GM23338 (cell line): ENCODE data around the gene DAAM1. TPM values are rescaled to one million over a fixed set of nuclear protein-coding genes. Genes with fewer than 3 reads are reported as not detected.

Experiments
- ATAC-seq: fragments of 200-7000 bp; cut with Tn5 transposase; 3 replicates; pipeline ENCODE4 v1.9.1; 2020
- DNase-seq: peaks from one replicate; pipeline ENCODE4 v3.0.0-alpha.2; 2015; ENCODE audit warnings: low spot score
- H2AFZ ChIP-seq: fragments of 200-600 bp; sonication (generic); 2 replicates; pipeline ENCODE4 v1.8.0; 2016; ENCODE audit warnings: antibody characterized with exemption, mild to moderate bottlenecking, moderate library complexity
- H3F3A ChIP-seq: fragments of 200-600 bp; sonication (generic); replicated peaks from 2 replicates; pipeline ENCODE4 v1.8.0; 2017; ENCODE audit warnings: antibody characterized with exemption, mixed run types, low read depth
- H3K27ac ChIP-seq: fragments of 200-600 bp; sonication (generic); 2 replicates; pipeline ENCODE4 v1.6.1; 2016; ENCODE audit warnings: low read depth
- H3K27me3 ChIP-seq: fragments of 200-600 bp; sonication (generic); 2 replicates; pipeline ENCODE4 v1.8.0; 2016; ENCODE audit warnings: mild to moderate bottlenecking, mixed run types, moderate library complexity; ENCODE audit not compliant: insufficient read depth
- H3K36me3 ChIP-seq: fragments of 200-600 bp; sonication (generic); 2 replicates; pipeline ENCODE4 v1.8.0; 2016; ENCODE audit warnings: mild to moderate bottlenecking; ENCODE audit not compliant: insufficient read depth
- H3K4me1 ChIP-seq: fragments of 200-600 bp; sonication (generic); 2 replicates; pipeline ENCODE4 v1.8.0; 2016; ENCODE audit warnings: mild to moderate bottlenecking, moderate library complexity; ENCODE audit not compliant: insufficient read depth
- H3K4me2 ChIP-seq: fragments of 200-600 bp; sonication (generic); 2 replicates; pipeline ENCODE4 v1.7.1; 2017; ENCODE audit warnings: mixed run types
- H3K4me3 ChIP-seq: fragments of 200-600 bp; sonication (generic); 2 replicates; pipeline ENCODE4 v1.6.1; 2016; ENCODE audit warnings: mixed run types
- H3K79me2 ChIP-seq: fragments of 200-600 bp; sonication (generic); replicated peaks from 2 replicates; pipeline ENCODE4 v1.8.0; 2017; ENCODE audit warnings: mild to moderate bottlenecking; ENCODE audit not compliant: insufficient read depth
- H3K9me2 ChIP-seq: fragments of 200-600 bp; sonication (generic); 2 replicates; pipeline ENCODE4 v1.8.0; 2017; ENCODE audit not compliant: insufficient read depth
- H4K20me1 ChIP-seq: fragments of 200-600 bp; sonication (generic); replicated peaks from 2 replicates; pipeline ENCODE4 v1.8.0; 2017; ENCODE audit warnings: mild to moderate bottlenecking; ENCODE audit not compliant: insufficient read depth
- H3K27ac Mint-ChIP-seq: 2 replicates; pipeline ENCODE4 v1.8.0; 2020; ENCODE audit warnings: inconsistent platforms, mild to moderate bottlenecking, moderate library complexity, mixed read lengths
- H3K27me3 Mint-ChIP-seq: 3 replicates; pipeline ENCODE4 v1.8.0; 2022; ENCODE audit warnings: low read depth, mild to moderate bottlenecking, moderate library complexity, mixed read lengths, inconsistent platforms; ENCODE audit not compliant: insufficient read depth, poor library complexity
- H3K36me3 Mint-ChIP-seq: 3 replicates; pipeline ENCODE4 v1.8.0; 2021; ENCODE audit warnings: low read depth, mild to moderate bottlenecking, inconsistent platforms, moderate library complexity, mixed read lengths
- H3K4me1 Mint-ChIP-seq: 3 replicates; pipeline ENCODE4 v1.8.0; 2020; ENCODE audit warnings: mild to moderate bottlenecking, inconsistent platforms, mixed read lengths
- H3K4me3 Mint-ChIP-seq: 3 replicates; pipeline ENCODE4 v1.8.0; 2021; ENCODE audit warnings: moderate library complexity, mild to moderate bottlenecking, inconsistent platforms, mixed read lengths
- H3K9me3 Mint-ChIP-seq: 3 replicates; pipeline ENCODE4 v1.8.0; 2020; ENCODE audit warnings: moderate library complexity, mild to moderate bottlenecking, inconsistent platforms, mixed read lengths
- CREB1 ChIP-seq: fragments of 250-450 bp; sonication (Bioruptor Pico); IDR thresholded peaks from 2 replicates; pipeline ENCODE4 v1.5.0; 2020; ENCODE audit warnings: low read depth, mild to moderate bottlenecking, moderate library complexity
- CTCF ChIP-seq, 2 experiments: fragments of 200-600 bp in 1 of 2; sonication (generic) in 1 of 2; conservative IDR thresholded peaks; 2 replicates each; pipeline versions ENCODE4 v1.5.1 to v1.6.1; 2016 to 2017; ENCODE audit warnings: antibody characterized with exemption in 2 of 2, low read depth in 2 of 2, mild to moderate bottlenecking in 2 of 2, moderate library complexity in 1 of 2
- ETS1 ChIP-seq: IDR thresholded peaks from 2 replicates; pipeline ENCODE4 v1.6.1; 2016; ENCODE audit warnings: antibody characterized with exemption
- EZH2 ChIP-seq: fragments of 200-600 bp; sonication (generic); IDR thresholded peaks from one replicate; pipeline ENCODE4 v1.8.0; 2017; ENCODE audit warnings: antibody characterized with exemption, mild to moderate bottlenecking, low read depth; ENCODE audit not compliant: unreplicated experiment
- EZH2phosphoT487 ChIP-seq: fragments of 200-600 bp; sonication (generic); IDR thresholded peaks from one replicate; pipeline ENCODE4 v1.8.1; 2018; ENCODE audit warnings: antibody characterized with exemption; ENCODE audit not compliant: unreplicated experiment
- JUNB ChIP-seq: IDR thresholded peaks from one replicate; pipeline ENCODE4 v1.6.1; 2016; ENCODE audit warnings: antibody characterized with exemption; ENCODE audit not compliant: unreplicated experiment
- NANOG ChIP-seq: IDR thresholded peaks from 2 replicates; pipeline ENCODE4 v1.6.1; 2016; ENCODE audit warnings: antibody characterized with exemption, borderline replicate concordance
- POLR2AphosphoS5 ChIP-seq: IDR thresholded peaks from 2 replicates; pipeline ENCODE4 v1.6.1; 2016; ENCODE audit warnings: antibody characterized with exemption, low read depth
- REST ChIP-seq: IDR thresholded peaks from one replicate; pipeline ENCODE4 v1.6.1; 2018; ENCODE audit warnings: antibody characterized with exemption; ENCODE audit not compliant: unreplicated experiment
- STAT1 ChIP-seq: IDR thresholded peaks from one replicate; pipeline ENCODE4 v1.6.1; 2016; ENCODE audit warnings: antibody characterized with exemption; ENCODE audit not compliant: unreplicated experiment
- ZNF114 ChIP-seq: fragments of 250-450 bp; sonication (Bioruptor Pico); IDR thresholded peaks from 2 replicates; pipeline ENCODE4 v1.5.0; 2020; ENCODE audit warnings: mild to moderate bottlenecking, moderate library complexity
- polyA plus RNA-seq: library from polyadenylated mRNA; unstranded; fragments of >200 nt; fragmentation: Nextera tagmentation; extraction: Ambion mirVana; gene quantifications from 2 replicates; pipeline ENCODE4 v1.2.1, GENCODE V29; 2016
- total RNA-seq: library from RNA; depleted of rRNA; stranded (reverse); fragments of >200 nt; shearing (Covaris generic); gene quantifications from 2 replicates; pipeline ENCODE4 v1.2.3, GENCODE V29; 2014

DAAM1 gene
- total and polyA plus RNA-seq, 2 experiments from 2014 or later = 36.3 to 42.1 TPM

- no peak overlapping the region for H3K4me3 Mint-ChIP-seq
- H3K27me3 Mint-ChIP-seq = no peaks in the 10 kb centered on the region
- TF ChIP-seq JUNB = no peak
- no peak for TF ChIP-seq REST
- no peak for TF ChIP-seq ZNF114 (CRISPR knock-in tag)
- DNase-seq (no peak), ATAC-seq (no peak)
- no peaks in the 10 kb centered on the region for H3K36me3 ChIP-seq
- no peaks in the 10 kb centered on the region for H4K20me1 ChIP-seq
- H3K9me3 Mint-ChIP-seq = no peaks in the 10 kb centered on the region
- no peak overlapping the region for H3K27ac Mint-ChIP-seq
- no peak overlapping the region for H3K27ac ChIP-seq
- H3K9me2 ChIP-seq = no peaks in the 10 kb centered on the region
- peaks cover 9% of the 10 kb centered on the region; the same call in 2 of the 3 replicates for H3K36me3 Mint-ChIP-seq
- peaks cover 7% of the 10 kb centered on the region; the same call in 1 of the 2 replicates for H3K4me1 ChIP-seq
- H3K27me3 ChIP-seq = no peaks in the 10 kb centered on the region
- no peaks in the 10 kb centered on the region for H3F3A ChIP-seq
- no peak overlapping the region for H3K4me2 ChIP-seq
- H3K4me3 ChIP-seq = no peak overlapping the region
- peaks cover 18% of the 10 kb centered on the region; the same call in 2 of the 3 replicates for H3K4me1 Mint-ChIP-seq
- no peak overlapping the region for H2AFZ ChIP-seq
- no peaks in the 10 kb centered on the region for H3K79me2 ChIP-seq
Measured at GRCh38 chr14:59356312-59356711, 167.8 kb downstream of the DAAM1 start.

- Histone ChIP-seq H3F3A (no peaks in the 10 kb centered on the region), H3K4me2 (no peak overlapping the region), H2AFZ (no peak overlapping the region), H3K4me1 (peaks cover 7% of the 10 kb centered on the region; the same call in 1 of the 2 replicates), H3K79me2 (no peaks in the 10 kb centered on the region), H3K4me3 (no peak overlapping the region), H3K9me2 (no peaks in the 10 kb centered on the region), H3K27me3 (no peaks in the 10 kb centered on the region), H4K20me1 (no peaks in the 10 kb centered on the region), H3K36me3 (no peaks in the 10 kb centered on the region), H3K27ac (no peak overlapping the region)
- DNase-seq = no peak
- no peak overlapping the region for H3K4me3 Mint-ChIP-seq
- ATAC-seq = no peak
- no peaks in the 10 kb centered on the region for H3K9me3 Mint-ChIP-seq
- H3K4me1 Mint-ChIP-seq = peaks cover 18% of the 10 kb centered on the region; the same call in 2 of the 3 replicates
- H3K27ac Mint-ChIP-seq = peak overlapping the region; percentile 50; the same call in 1 of the 2 replicates
- H3K27me3 Mint-ChIP-seq = no peaks in the 10 kb centered on the region
- peaks cover 9% of the 10 kb centered on the region; the same call in 2 of the 3 replicates for H3K36me3 Mint-ChIP-seq
- TF ChIP-seq CTCF (conservative IDR thresholded peaks at IDR 0.05; ENCODE audit: low read depth in 2 of 2) (no peak), NANOG (no peak), POLR2AphosphoS5 (no peak), ZNF114 (CRISPR knock-in tag) (no peak), EZH2 (no peak), ETS1 (no peak), REST (no peak), CREB1 (no peak), EZH2phosphoT487 (no peak), STAT1 (no peak)
Measured at GRCh38 chr14:59356767-59357166, 168.3 kb downstream of the DAAM1 start.
